H9 (cell line): ENCODE results near the gene TPH1. TPM values are rescaled to one million over a fixed set of nuclear protein-coding genes. Genes with fewer than 3 reads are reported as not detected.

Source experiments
- DNase-seq: peaks from one replicate; pipeline ENCODE4 v3.0.0-alpha.2; 2017
- H2AFZ ChIP-seq: one replicate; pipeline ENCODE4 v1.6.1; 2013; ENCODE audit warnings: mild to moderate bottlenecking, low read length, control low read depth, moderate library complexity
- H2AK5ac ChIP-seq: 2 replicates; pipeline ENCODE4 v1.6.1; 2013; ENCODE audit warnings: low read length, control low read depth, mixed read lengths; ENCODE audit not compliant: insufficient read length
- H2BK120ac ChIP-seq: one replicate; pipeline ENCODE4 v1.6.1; 2013; ENCODE audit warnings: low read depth, mild to moderate bottlenecking, low read length, control low read depth, inconsistent platforms; ENCODE audit not compliant: poor library complexity, severe bottlenecking
- H2BK12ac ChIP-seq: 2 replicates; pipeline ENCODE4 v1.6.1; 2013; ENCODE audit warnings: low read length, control low read depth, mixed read lengths, low read depth; ENCODE audit not compliant: insufficient read length
- H2BK15ac ChIP-seq: 2 replicates; pipeline ENCODE4 v1.6.1; 2013; ENCODE audit warnings: low read depth, low read length, control low read depth
- H2BK20ac ChIP-seq: one replicate; pipeline ENCODE4 v1.6.1; 2013; ENCODE audit warnings: low read depth, mild to moderate bottlenecking, low read length, control low read depth, inconsistent platforms; ENCODE audit not compliant: poor library complexity, severe bottlenecking
- H2BK5ac ChIP-seq: 2 replicates; pipeline ENCODE4 v1.6.1; 2013; ENCODE audit warnings: low read length, control low read depth, mixed read lengths; ENCODE audit not compliant: insufficient read length
- H3K14ac ChIP-seq: 2 replicates; pipeline ENCODE4 v1.6.1; 2013; ENCODE audit warnings: low read length, control low read depth; ENCODE audit not compliant: insufficient read depth
- H3K18ac ChIP-seq: 2 replicates; pipeline ENCODE4 v1.6.1; 2013; ENCODE audit warnings: low read depth, mild to moderate bottlenecking, mixed read lengths, low read length, control low read depth; ENCODE audit not compliant: insufficient read length
- H3K23ac ChIP-seq: 2 replicates; pipeline ENCODE4 v1.6.1; 2013; ENCODE audit warnings: low read length, control low read depth, mixed read lengths, low read depth; ENCODE audit not compliant: insufficient read length
- H3K23me2 ChIP-seq: 2 replicates; pipeline ENCODE4 v1.6.1; 2013; ENCODE audit warnings: low read depth, mild to moderate bottlenecking, mixed read lengths, low read length, control low read depth; ENCODE audit not compliant: insufficient read length, poor library complexity, severe bottlenecking
- H3K27ac ChIP-seq: 2 replicates; pipeline ENCODE4 v1.5.1; 2013; ENCODE audit warnings: low read length, control low read depth, mixed read lengths, low read depth; ENCODE audit not compliant: insufficient read length
- H3K27me3 ChIP-seq: 2 replicates; pipeline ENCODE4 v1.6.1; 2013; ENCODE audit warnings: low read length, control low read depth, inconsistent platforms; ENCODE audit not compliant: insufficient read depth
- H3K4ac ChIP-seq: 2 replicates; pipeline ENCODE4 v1.6.1; 2013; ENCODE audit warnings: low read depth, mild to moderate bottlenecking, control low read depth, inconsistent platforms, low read length, moderate library complexity
- H3K4me1 ChIP-seq: 2 replicates; pipeline ENCODE4 v1.6.1; 2013; ENCODE audit warnings: low read length, control low read depth, inconsistent platforms; ENCODE audit not compliant: insufficient read depth
- H3K4me2 ChIP-seq: 2 replicates; pipeline ENCODE4 v1.6.1; 2013; ENCODE audit warnings: low read length, control low read depth, mixed read lengths; ENCODE audit not compliant: insufficient read length, insufficient read depth
- H3K56ac ChIP-seq: 2 replicates; pipeline ENCODE4 v1.6.1; 2013; ENCODE audit warnings: low read depth, mild to moderate bottlenecking, mixed read lengths, low read length, control low read depth; ENCODE audit not compliant: insufficient read length
- H3K79me1 ChIP-seq: 2 replicates; pipeline ENCODE4 v1.6.1; 2013; ENCODE audit warnings: low read depth, mild to moderate bottlenecking, moderate library complexity, low read length, control low read depth, inconsistent platforms; ENCODE audit not compliant: insufficient read depth, poor library complexity, severe bottlenecking
- H3K79me2 ChIP-seq: 2 replicates; pipeline ENCODE4 v1.6.1; 2013; ENCODE audit warnings: low read length, control low read depth, inconsistent platforms; ENCODE audit not compliant: insufficient read depth
- H3K9ac ChIP-seq: 2 replicates; pipeline ENCODE4 v1.6.1; 2013; ENCODE audit warnings: low read length, control low read depth, mixed read lengths; ENCODE audit not compliant: insufficient read length; ENCODE audit errors: extremely low read depth
- H3K9me3 ChIP-seq: one replicate; pipeline ENCODE4 v1.6.1; 2013; ENCODE audit warnings: low read depth, low read length, inconsistent platforms; ENCODE audit not compliant: control insufficient read depth
- H3T11ph ChIP-seq: one replicate; pipeline ENCODE4 v1.6.1; 2013; ENCODE audit warnings: mild to moderate bottlenecking, low read length, control low read depth, inconsistent platforms
- H4K20me1 ChIP-seq: one replicate; pipeline ENCODE4 v1.6.1; 2013; ENCODE audit not compliant: control insufficient read depth, insufficient read length, insufficient read depth
- H4K5ac ChIP-seq: 2 replicates; pipeline ENCODE4 v1.6.1; 2013; ENCODE audit warnings: low read depth, mild to moderate bottlenecking, mixed read lengths, low read length, control low read depth; ENCODE audit not compliant: insufficient read length
- H4K8ac ChIP-seq: replicated peaks from 2 replicates; pipeline ENCODE4 v1.6.1; 2013; ENCODE audit warnings: low read length, control low read depth, mixed read lengths, low read depth; ENCODE audit not compliant: insufficient read length
- H4K91ac ChIP-seq: 2 replicates; pipeline ENCODE4 v1.6.1; 2013; ENCODE audit warnings: low read depth, mild to moderate bottlenecking, moderate library complexity, mixed read lengths, low read length, control low read depth; ENCODE audit not compliant: insufficient read length
- H3K27ac Mint-ChIP-seq, 3 experiments: 2 replicates in 2 of 3; 3 replicates in 1 of 3; pipeline ENCODE4 v1.8.0; 2020 to 2021; ENCODE audit warnings: mixed read lengths in 3 of 3, mild to moderate bottlenecking in 1 of 3, moderate library complexity in 1 of 3
- H3K27me3 Mint-ChIP-seq: 2 replicates; pipeline ENCODE4 v1.8.0; 2021; ENCODE audit warnings: low read depth, mild to moderate bottlenecking, moderate library complexity, mixed read lengths
- H3K36me3 Mint-ChIP-seq, 3 experiments: 2 replicates in 2 of 3; 3 replicates in 1 of 3; pipeline ENCODE4 v1.8.0; 2020 to 2021; ENCODE audit warnings: low read depth in 3 of 3, mixed read lengths in 3 of 3; ENCODE audit not compliant: insufficient read depth in 1 of 3
- H3K4me1 Mint-ChIP-seq, 2 experiments: 2 replicates each; pipeline ENCODE4 v1.8.0; 2020; ENCODE audit warnings: mixed read lengths in 2 of 2
- H3K4me3 Mint-ChIP-seq, 2 experiments: 2 replicates in 1 of 2; 3 replicates in 1 of 2; pipeline ENCODE4 v1.8.0; 2020 to 2021; ENCODE audit warnings: mild to moderate bottlenecking in 2 of 2, mixed read lengths in 2 of 2, moderate library complexity in 1 of 2
- H3K9me3 Mint-ChIP-seq, 2 experiments: 2 replicates in 1 of 2; 3 replicates in 1 of 2; pipeline ENCODE4 v1.8.0; 2020; ENCODE audit warnings: mild to moderate bottlenecking in 2 of 2, mixed read lengths in 2 of 2, moderate library complexity in 1 of 2
- CTCF ChIP-seq: fragments of 200-600 bp; sonication (generic); conservative IDR thresholded peaks from 3 replicates; pipeline ENCODE4 v1.8.0; 2021; ENCODE audit warnings: antibody characterized with exemption, mild to moderate bottlenecking
- WGBS: extraction: QIAGEN DNeasy Blood & Tissue Kit; methylation state at CpG from one replicate; pipeline ENCODE4 v1.1.7; 2013; ENCODE audit warnings: missing lambda C conversion rate, low lambda C conversion rate, mixed read lengths; ENCODE audit not compliant: insufficient read length; ENCODE audit errors: extremely low coverage; 5-methylcytosine and 5-hydroxymethylcytosine counted together
- total RNA-seq: library from RNA; stranded (reverse); gene quantifications from 2 replicates; pipeline ENCODE4 v1.2.1, GENCODE V29; 2021

Gene TPH1
- total RNA-seq, 1 experiment from 2014 or later = 0.17 TPM

- no peak overlapping the region for H3K23ac ChIP-seq
- no peak overlapping the region for H2BK12ac ChIP-seq
- H3K23me2 ChIP-seq = no peaks in the 10 kb centered on the region
- no peak overlapping the region for H3T11ph ChIP-seq
- H3K9me3 ChIP-seq = no peaks in the 10 kb centered on the region
- no peak overlapping the region for H3K4ac ChIP-seq
- Mint-ChIP-seq H3K9me3 (no peaks in the 10 kb centered on the region), H3K36me3 (peaks cover 18 to 75% (median 60%) of the 10 kb centered on the region in 3 experiments; a peak in 6 of 7 replicates), H3K4me1 (peaks cover 0 to 4% of the 10 kb centered on the region in 2 experiments; a peak in 1 of 4 replicates), H3K27ac (no peak overlapping the region), H3K4me3 (no peak overlapping the region), H3K27me3 (no peaks in the 10 kb centered on the region)
- H4K5ac ChIP-seq = no peak overlapping the region
- no peak overlapping the region for H2BK15ac ChIP-seq
- no CpG with 5 or more reads among the region's 2 CpGs for WGBS
- H2AFZ ChIP-seq = no peak overlapping the region
- no peaks in the 10 kb centered on the region for H3K79me1 ChIP-seq
- H3K4me2 ChIP-seq = no peak overlapping the region
- H3K56ac ChIP-seq = no peak overlapping the region
- no peaks in the 10 kb centered on the region for H3K27me3 ChIP-seq
- H4K91ac ChIP-seq = no peak overlapping the region
- no peak overlapping the region for H3K18ac ChIP-seq
- no peak overlapping the region for H2BK5ac ChIP-seq
- H4K8ac ChIP-seq = no peak overlapping the region
- H3K14ac ChIP-seq = no peak overlapping the region
- H4K20me1 ChIP-seq = no peaks in the 10 kb centered on the region
- no peak overlapping the region for H3K9ac ChIP-seq
- no peak overlapping the region for H2BK120ac ChIP-seq
- no peak for TF ChIP-seq CTCF
- no peaks in the 10 kb centered on the region for H3K79me2 ChIP-seq
- no peak overlapping the region for H2AK5ac ChIP-seq
- H3K27ac ChIP-seq = no peak overlapping the region
- H3K4me1 ChIP-seq = no peaks in the 10 kb centered on the region
- no peak for DNase-seq
- H2BK20ac ChIP-seq = no peak overlapping the region
Measured at GRCh38 chr11:18088366-18088765, 42.3 kb upstream of the TPH1 start.
